HCT116 (cell line): ENCODE data around the gene CAMK2N1. TPM values are rescaled to one million over a fixed set of nuclear protein-coding genes. Genes with fewer than 3 reads are reported as not detected.

Experiments
- ATAC-seq: fragments of 200-7000 bp; cut with Tn5 transposase; 2 replicates; pipeline ENCODE4 v1.9.1; 2020; ENCODE audit warnings: mild to moderate bottlenecking, moderate library complexity
- BruUV-seq: library from RNA; stranded (reverse); fragments of 400-500 nt; replicated peaks from 2 replicates; lab custom pipeline; 2021; lab: Mats Ljungman, UMichigan
- CTCF ChIA-PET: fragments of 300-600 bp; sonication (Branson Sonifier 250); formaldehyde crosslinking; loops from one replicate; lab custom pipeline; 2021; ENCODE audit warnings: antibody characterized with exemption; lab: Charles Lee
- POLR2A ChIA-PET: fragments of 300-600, 350-600 bp; sonication (Branson Sonifier 250); formaldehyde crosslinking; loops from one replicate; lab custom pipeline; 2021; ENCODE audit warnings: antibody characterized with exemption; lab: Charles Lee
- RAD21 ChIA-PET, 2 experiments: fragments of 300-600 bp; sonication (Branson Sonifier 250); formaldehyde crosslinking; loops; one replicate each; lab custom pipeline; 2023; ENCODE audit warnings: low total read pairs in 2 of 2; ENCODE audit not compliant: uncharacterized antibody in 2 of 2, unreplicated experiment in 2 of 2, low non-redundant PET in 1 of 2; lab: Charles Lee
- DNase-seq: peaks from one replicate; pipeline ENCODE4 v3.0.0-alpha.2; 2010; ENCODE audit warnings: low read depth, low spot score
- H2AFZ ChIP-seq: fragments of 200-600 bp; shearing (Covaris generic), sonication (generic); 2 replicates; pipeline ENCODE4 v1.6.1; 2017; ENCODE audit warnings: low read depth, mixed run types, mixed read lengths, antibody characterized with exemption, low read length; ENCODE audit not compliant: poor library complexity, severe bottlenecking
- H3K27ac ChIP-seq: 2 replicates; pipeline ENCODE4 v1.5.1; 2012; ENCODE audit warnings: low read depth, low read length
- H3K27me3 ChIP-seq: fragments of 200-600 bp; sonication (generic); 2 replicates; pipeline ENCODE4 v1.6.1; 2016; ENCODE audit warnings: mixed run types, low read length, mixed read lengths; ENCODE audit not compliant: insufficient read depth
- H3K36me3 ChIP-seq, 2 experiments: fragments of 200-500 bp in 1 of 2; fragments of 200-600 bp in 1 of 2; sonication (Bioruptor generic) in 1 of 2; sonication (generic) in 1 of 2; 2 replicates each; pipeline versions ENCODE4 v1.5.1 to v1.6.1; 2014 to 2016; ENCODE audit warnings: low read length in 2 of 2, inconsistent platforms in 1 of 2, mixed read lengths in 1 of 2, mixed run types in 1 of 2; ENCODE audit not compliant: insufficient read depth in 2 of 2, control insufficient read depth in 1 of 2
- H3K4me1 ChIP-seq, 2 experiments: fragments of 200-600 bp in 1 of 2; sonication (generic) in 1 of 2; 2 replicates each; pipeline versions ENCODE4 v1.5.1 to v1.6.1; 2012 to 2017; ENCODE audit warnings: low read length in 2 of 2, inconsistent platforms in 1 of 2, mild to moderate bottlenecking in 1 of 2, mixed read lengths in 1 of 2, mixed run types in 1 of 2, moderate library complexity in 1 of 2; ENCODE audit not compliant: insufficient read depth in 2 of 2, control insufficient read depth in 1 of 2
- H3K4me2 ChIP-seq: fragments of 200-600 bp; sonication (generic); 2 replicates; pipeline ENCODE4 v1.6.1; 2017; ENCODE audit warnings: mixed run types, low read length, mixed read lengths
- H3K4me3 ChIP-seq, 2 experiments: fragments of 200-600 bp in 1 of 2; sonication (generic) in 1 of 2; replicated peaks in 1 of 2; 2 replicates each; pipeline ENCODE4 v1.5.1; 2011 to 2016; ENCODE audit warnings: low read length in 2 of 2, control low read depth in 1 of 2, low read depth in 1 of 2, mild to moderate bottlenecking in 1 of 2, mixed read lengths in 1 of 2, mixed run types in 1 of 2
- H3K79me2 ChIP-seq: fragments of 200-600 bp; sonication (generic); 2 replicates; pipeline ENCODE4 v1.6.1; 2017; ENCODE audit warnings: mild to moderate bottlenecking, mixed run types, low read length, moderate library complexity, mixed read lengths; ENCODE audit not compliant: insufficient read depth
- H3K9ac ChIP-seq: fragments of 200-600 bp; sonication (generic); 2 replicates; pipeline ENCODE4 v1.6.1; 2016; ENCODE audit warnings: low read length, mixed read lengths
- H3K9me2 ChIP-seq: fragments of 200-600 bp; sonication (generic), shearing (Covaris generic); 2 replicates; pipeline ENCODE4 v1.6.1; 2017; ENCODE audit warnings: mixed run types, mild to moderate bottlenecking, moderate library complexity; ENCODE audit not compliant: insufficient read depth
- H3K9me3 ChIP-seq, 2 experiments: fragments of 200-500 bp in 1 of 2; fragments of 200-600 bp in 1 of 2; sonication (Bioruptor generic) in 1 of 2; sonication (generic) in 1 of 2; 2 replicates each; pipeline ENCODE4 v1.6.1; 2014 to 2017; ENCODE audit warnings: low read length in 2 of 2, mixed read lengths in 2 of 2, inconsistent platforms in 1 of 2, low read depth in 1 of 2, mild to moderate bottlenecking in 1 of 2, mixed run types in 1 of 2, moderate library complexity in 1 of 2; ENCODE audit not compliant: control insufficient read depth in 1 of 2, insufficient read depth in 1 of 2
- H4K20me1 ChIP-seq: fragments of 200-600 bp; sonication (generic), shearing (Covaris generic); 2 replicates; pipeline ENCODE4 v1.6.1; 2017; ENCODE audit warnings: mixed run types, mild to moderate bottlenecking, moderate library complexity; ENCODE audit not compliant: insufficient read depth
- ATF3 ChIP-seq: IDR thresholded peaks from 2 replicates; pipeline ENCODE4 v1.6.1; 2012
- CBX3 ChIP-seq: IDR thresholded peaks from 2 replicates; pipeline ENCODE4 v1.6.1; 2012; ENCODE audit warnings: low read depth
- EZH2 ChIP-seq: fragments of 200-600 bp; sonication (generic); IDR thresholded peaks from 2 replicates; pipeline ENCODE4 v1.6.1; 2017; ENCODE audit warnings: antibody characterized with exemption, mixed run types
- EZH2phosphoT487 ChIP-seq: fragments of 200-600 bp; IDR thresholded peaks from 2 replicates; pipeline ENCODE4 v1.6.1; 2018; ENCODE audit warnings: antibody characterized with exemption, borderline replicate concordance
- FOSL1 ChIP-seq: IDR thresholded peaks from 2 replicates; pipeline ENCODE4 v1.6.1; 2012; ENCODE audit warnings: low read depth
- MAX ChIP-seq: IDR thresholded peaks from 2 replicates; pipeline ENCODE4 v1.6.1; 2012
- POLR2A ChIP-seq: IDR thresholded peaks from 2 replicates; pipeline ENCODE4 v1.7.0; 2011; ENCODE audit warnings: borderline replicate concordance; ENCODE audit not compliant: insufficient read depth, insufficient read length; ENCODE audit errors: extremely low read depth
- POLR2AphosphoS5 ChIP-seq: IDR thresholded peaks from 2 replicates; pipeline ENCODE4 v1.6.1; 2011; ENCODE audit warnings: mild to moderate bottlenecking, low read depth, low read length, moderate library complexity
- SIN3A ChIP-seq: IDR thresholded peaks from 2 replicates; pipeline ENCODE4 v1.6.1; 2012; ENCODE audit warnings: low read depth
- SP1 ChIP-seq: IDR thresholded peaks from 2 replicates; pipeline ENCODE4 v1.6.1; 2012; ENCODE audit warnings: low read depth
- SRF ChIP-seq: IDR thresholded peaks from 2 replicates; pipeline ENCODE4 v1.6.1; 2012; ENCODE audit warnings: low read depth
- TCF7L2 ChIP-seq: IDR thresholded peaks from 2 replicates; pipeline ENCODE4 v1.7.0; 2011; ENCODE audit warnings: borderline replicate concordance, inconsistent platforms; ENCODE audit not compliant: insufficient read depth, insufficient read length; ENCODE audit errors: extremely low read depth
- ZBTB33 ChIP-seq: IDR thresholded peaks from 2 replicates; pipeline ENCODE4 v1.6.1; 2011; ENCODE audit warnings: mild to moderate bottlenecking, low read length, moderate library complexity; ENCODE audit not compliant: insufficient replicate concordance; ENCODE audit errors: extremely low read depth
- ZFX ChIP-seq: fragments of 450-650 bp; IDR thresholded peaks from 2 replicates; pipeline ENCODE4 v1.6.1; 2017
- ZNF274 ChIP-seq: fragments of 200-500 bp; sonication (Bioruptor generic); IDR thresholded peaks from 2 replicates; pipeline ENCODE4 v1.6.1; 2014; ENCODE audit warnings: mild to moderate bottlenecking, low read depth, low read length, inconsistent platforms
- intact Hi-C: fragments of 100-400 bp; cut with micrococcal nuclease; formaldehyde crosslinking; loops from 2 replicates; pipeline ENCODE4 v1.10.0; 2022
- total RNA-seq: library from RNA; stranded (reverse); gene quantifications from one replicate; pipeline ENCODE4 v1.2.1, GENCODE V29; 2021; ENCODE audit not compliant: unreplicated experiment
- TF ChIP-seq, protein P1 (sequence below), 3 experiments: fragments of 200-600 bp in 1 of 3; sonication (generic) in 1 of 3; IDR thresholded peaks in 2 of 3; conservative IDR thresholded peaks in 1 of 3; 2 replicates each; pipeline ENCODE4 v1.5.1; 2012 to 2017; ENCODE audit warnings: low read depth in 2 of 3, low read length in 2 of 3, antibody characterized with exemption in 1 of 3, borderline replicate concordance in 1 of 3, control low read depth in 1 of 3, mild to moderate bottlenecking in 1 of 3, mixed read lengths in 1 of 3, mixed run types in 1 of 3, moderate library complexity in 1 of 3; ENCODE audit not compliant: insufficient read depth in 1 of 3
- TF ChIP-seq, protein P2 (sequence below): IDR thresholded peaks from 2 replicates; pipeline ENCODE4 v1.6.1; 2012; ENCODE audit warnings: low read depth

CAMK2N1 gene
- total RNA-seq, 1 experiment from 2014 or later, result 20.5 TPM

DNA sequence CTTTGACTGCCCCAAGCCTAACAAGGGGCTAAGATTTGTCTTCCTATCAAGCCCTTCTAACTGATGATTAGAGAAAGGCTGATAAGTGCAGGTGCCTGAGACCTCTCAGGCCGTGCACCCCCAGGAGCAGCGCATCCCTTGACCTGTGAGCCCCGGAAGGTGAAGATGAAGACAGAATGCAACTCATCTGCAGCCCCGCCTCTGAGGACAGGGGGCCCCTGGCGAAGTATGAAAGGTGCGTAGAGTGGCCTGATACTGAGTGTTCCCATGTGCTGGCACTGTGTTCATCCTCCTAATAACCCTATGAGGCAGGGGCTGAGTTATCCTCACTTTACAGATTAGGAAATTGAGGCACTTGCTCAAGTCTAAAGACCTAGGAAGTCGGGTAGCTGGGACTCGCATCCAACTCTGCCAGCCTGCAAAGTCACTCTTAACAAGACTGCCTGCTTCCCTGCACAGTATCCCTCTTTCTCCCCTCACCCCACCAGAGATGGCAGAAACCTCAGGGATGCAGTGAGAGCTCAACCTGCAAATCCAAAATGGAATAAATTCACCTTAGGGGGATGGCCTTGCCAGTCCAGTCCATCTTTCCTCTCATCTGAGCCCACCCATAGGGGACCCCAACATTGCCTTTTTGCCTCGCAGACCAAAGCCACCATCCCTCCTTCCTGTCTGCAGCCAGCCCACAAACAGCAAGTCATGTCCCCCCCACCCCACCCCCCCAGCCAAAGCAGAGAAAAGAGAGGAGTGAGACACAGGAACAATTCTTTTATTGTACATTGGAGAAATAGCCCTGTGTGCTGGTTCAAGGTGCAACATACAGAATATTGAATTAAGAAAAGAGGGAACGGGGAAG, 4.1 kb downstream of the CAMK2N1 start:
- ChIA-PET CTCF (interaction anchor here (0.5 to 1.2 kb wide), 4 partner anchors 10 to 49 kb away, joined by 3 to 4 read pairs (median 3); no protein-coding TSS in a partner anchor), RAD21 (interaction anchor here in 1 of 2 experiments (0.8 kb wide), 1 partner anchor 104 kb away, joined by 6 read pairs; no protein-coding TSS in a partner anchor), POLR2A (interaction anchor here (1.5 to 1.6 kb wide), 2 partner anchors 13 kb away, joined by 3 to 5 read pairs; no protein-coding TSS in a partner anchor)
- no peaks in the 10 kb centered on the region for H3K9me3 ChIP-seq
- no peaks in the 10 kb centered on the region for H3K27me3 ChIP-seq
- H3K36me3 ChIP-seq, result no peaks in the 10 kb centered on the region
- no peak overlapping the region for H2AFZ ChIP-seq
- ATAC-seq (no peak), DNase-seq (no peak)
- no peak overlapping the region for H3K4me3 ChIP-seq
- no peaks in the 10 kb centered on the region for H3K9me2 ChIP-seq
- intact Hi-C loops, result no loop called here
- peaks cover 41 to 72% of the 10 kb centered on the region in 2 experiments for H3K4me1 ChIP-seq
- H4K20me1 ChIP-seq, result no peaks in the 10 kb centered on the region
- TF ChIP-seq ZBTB33 (no peak), SP1 (no peak), TCF7L2 (no peak), FOSL1 (no peak), SRF (no peak), EZH2 (no peak), CBX3 (no peak), EZH2phosphoT487 (no peak), POLR2AphosphoS5 (no peak), ZFX (no peak), MAX (0 out of 2 replicates have a peak, but pooled peaks have one; percentile 2), ATF3 (no peak), SIN3A (0 out of 2 replicates have a peak, but pooled peaks have one; percentile 31), POLR2A (no peak), ZNF274 (no peak)
- TF ChIP-seq, protein P1, sequence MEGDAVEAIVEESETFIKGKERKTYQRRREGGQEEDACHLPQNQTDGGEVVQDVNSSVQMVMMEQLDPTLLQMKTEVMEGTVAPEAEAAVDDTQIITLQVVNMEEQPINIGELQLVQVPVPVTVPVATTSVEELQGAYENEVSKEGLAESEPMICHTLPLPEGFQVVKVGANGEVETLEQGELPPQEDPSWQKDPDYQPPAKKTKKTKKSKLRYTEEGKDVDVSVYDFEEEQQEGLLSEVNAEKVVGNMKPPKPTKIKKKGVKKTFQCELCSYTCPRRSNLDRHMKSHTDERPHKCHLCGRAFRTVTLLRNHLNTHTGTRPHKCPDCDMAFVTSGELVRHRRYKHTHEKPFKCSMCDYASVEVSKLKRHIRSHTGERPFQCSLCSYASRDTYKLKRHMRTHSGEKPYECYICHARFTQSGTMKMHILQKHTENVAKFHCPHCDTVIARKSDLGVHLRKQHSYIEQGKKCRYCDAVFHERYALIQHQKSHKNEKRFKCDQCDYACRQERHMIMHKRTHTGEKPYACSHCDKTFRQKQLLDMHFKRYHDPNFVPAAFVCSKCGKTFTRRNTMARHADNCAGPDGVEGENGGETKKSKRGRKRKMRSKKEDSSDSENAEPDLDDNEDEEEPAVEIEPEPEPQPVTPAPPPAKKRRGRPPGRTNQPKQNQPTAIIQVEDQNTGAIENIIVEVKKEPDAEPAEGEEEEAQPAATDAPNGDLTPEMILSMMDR (IDR thresholded peaks at IDR 0.05 in 2 of 3, conservative IDR thresholded peaks at IDR 0.05 in 1 of 3; ENCODE audit: borderline replicate concordance in 1 of 3, insufficient read depth in 1 of 3, low read depth in 2 of 3, low read length in 2 of 3), result no peak
- TF ChIP-seq, protein P2, sequence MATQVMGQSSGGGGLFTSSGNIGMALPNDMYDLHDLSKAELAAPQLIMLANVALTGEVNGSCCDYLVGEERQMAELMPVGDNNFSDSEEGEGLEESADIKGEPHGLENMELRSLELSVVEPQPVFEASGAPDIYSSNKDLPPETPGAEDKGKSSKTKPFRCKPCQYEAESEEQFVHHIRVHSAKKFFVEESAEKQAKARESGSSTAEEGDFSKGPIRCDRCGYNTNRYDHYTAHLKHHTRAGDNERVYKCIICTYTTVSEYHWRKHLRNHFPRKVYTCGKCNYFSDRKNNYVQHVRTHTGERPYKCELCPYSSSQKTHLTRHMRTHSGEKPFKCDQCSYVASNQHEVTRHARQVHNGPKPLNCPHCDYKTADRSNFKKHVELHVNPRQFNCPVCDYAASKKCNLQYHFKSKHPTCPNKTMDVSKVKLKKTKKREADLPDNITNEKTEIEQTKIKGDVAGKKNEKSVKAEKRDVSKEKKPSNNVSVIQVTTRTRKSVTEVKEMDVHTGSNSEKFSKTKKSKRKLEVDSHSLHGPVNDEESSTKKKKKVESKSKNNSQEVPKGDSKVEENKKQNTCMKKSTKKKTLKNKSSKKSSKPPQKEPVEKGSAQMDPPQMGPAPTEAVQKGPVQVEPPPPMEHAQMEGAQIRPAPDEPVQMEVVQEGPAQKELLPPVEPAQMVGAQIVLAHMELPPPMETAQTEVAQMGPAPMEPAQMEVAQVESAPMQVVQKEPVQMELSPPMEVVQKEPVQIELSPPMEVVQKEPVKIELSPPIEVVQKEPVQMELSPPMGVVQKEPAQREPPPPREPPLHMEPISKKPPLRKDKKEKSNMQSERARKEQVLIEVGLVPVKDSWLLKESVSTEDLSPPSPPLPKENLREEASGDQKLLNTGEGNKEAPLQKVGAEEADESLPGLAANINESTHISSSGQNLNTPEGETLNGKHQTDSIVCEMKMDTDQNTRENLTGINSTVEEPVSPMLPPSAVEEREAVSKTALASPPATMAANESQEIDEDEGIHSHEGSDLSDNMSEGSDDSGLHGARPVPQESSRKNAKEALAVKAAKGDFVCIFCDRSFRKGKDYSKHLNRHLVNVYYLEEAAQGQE, result no peak
- no TSS peak for BruUV-seq
- peak overlapping the region; percentile 17; the same call in 1 of the 2 replicates for H3K9ac ChIP-seq
- peaks cover 18% of the 10 kb centered on the region for H3K79me2 ChIP-seq
- peak overlapping the region; percentile 64 for H3K4me2 ChIP-seq
- no peak overlapping the region for H3K27ac ChIP-seq
